Measurements from ENCODE around the gene CTXND1. TPM values are rescaled to one million over a fixed set of nuclear protein-coding genes. Genes with fewer than 3 reads are reported as not detected.

Gene CTXND1
- total RNA-seq, 2 donors from 2014 or later: 0.04 TPM; not detected in 1

GRCh38 chr15:80155001-80155377 lies 97.0 kb downstream of the CTXND1 start:
- Histone ChIP-seq H3K4me1 (ENCODE audit: control insufficient read depth, insufficient read depth, low read length) (peaks cover 10% of the 10 kb centered on the region), H3K9ac (ENCODE audit: extremely low read depth, low read length, poor library complexity, severe bottlenecking) (no peak overlapping the region), H3K36me3 (ENCODE audit: control insufficient read depth, insufficient read depth, low read length) (no peaks in the 10 kb centered on the region), H3K27ac (ENCODE audit: low read depth, low read length) (no peak overlapping the region), H3K4me3 (ENCODE audit: low read length) (no peak overlapping the region), H3K27me3 (ENCODE audit: control insufficient read depth, insufficient read depth, low read length, poor library complexity, severe bottlenecking) (peaks cover 22% of the 10 kb centered on the region), H3K9me3 (ENCODE audit: control insufficient read depth, low read length) (no peaks in the 10 kb centered on the region)
- H3K27ac Mint-ChIP-seq: no peak overlapping the region
- H3K9me3 Mint-ChIP-seq: no peaks in the 10 kb centered on the region
- H3K4me1 Mint-ChIP-seq: peaks cover 9% of the 10 kb centered on the region
- TF ChIP-seq CTCF (conservative IDR thresholded peaks at IDR 0.05): no peak
- WGBS, 2 experiments (ENCODE audit: insufficient coverage in 1 of 2, insufficient read length in 1 of 2): 92 to 95% methylated on average over 3 to 4 of the region's 5 CpGs
- H3K36me3 Mint-ChIP-seq (ENCODE audit: low read depth): no peaks in the 10 kb centered on the region
- no peak for DNase-seq
- H3K4me3 Mint-ChIP-seq: no peak overlapping the region
- H3K27me3 Mint-ChIP-seq (ENCODE audit: insufficient read depth): peaks cover 22% of the 10 kb centered on the region

- peaks cover 28% of the 10 kb centered on the region for H3K27me3 Mint-ChIP-seq (ENCODE audit: insufficient read depth)
- Histone ChIP-seq H3K36me3 (ENCODE audit: control insufficient read depth, insufficient read depth, low read length) (no peaks in the 10 kb centered on the region), H3K4me3 (ENCODE audit: low read length) (no peak overlapping the region), H3K9ac (ENCODE audit: extremely low read depth, low read length, poor library complexity, severe bottlenecking) (no peak overlapping the region), H3K27ac (ENCODE audit: low read depth, low read length) (no peak overlapping the region), H3K27me3 (ENCODE audit: control insufficient read depth, insufficient read depth, low read length, poor library complexity, severe bottlenecking) (peaks cover 22% of the 10 kb centered on the region), H3K9me3 (ENCODE audit: control insufficient read depth, low read length) (no peaks in the 10 kb centered on the region), H3K4me1 (ENCODE audit: control insufficient read depth, insufficient read depth, low read length) (peaks cover 10% of the 10 kb centered on the region)
- DNase-seq: no peak
- no peaks in the 10 kb centered on the region for H3K9me3 Mint-ChIP-seq
- H3K36me3 Mint-ChIP-seq (ENCODE audit: low read depth): no peaks in the 10 kb centered on the region
- WGBS, 2 experiments (ENCODE audit: insufficient coverage in 1 of 2, insufficient read length in 1 of 2): 87 to 92% methylated on average over 5 to 6 of the region's 6 CpGs
- H3K4me3 Mint-ChIP-seq: no peak overlapping the region
- H3K27ac Mint-ChIP-seq: no peak overlapping the region
- TF ChIP-seq CTCF (conservative IDR thresholded peaks at IDR 0.05): no peak
- peaks cover 9% of the 10 kb centered on the region for H3K4me1 Mint-ChIP-seq
Observed at GRCh38 chr15:80154336-80154735, 97.7 kb downstream of the CTXND1 start.

- H3K4me3 ChIP-seq (ENCODE audit: low read length): peak overlapping the region; percentile 91
- H3K36me3 ChIP-seq (ENCODE audit: control insufficient read depth, insufficient read depth, low read length): no peaks in the 10 kb centered on the region
- H3K27me3 ChIP-seq (ENCODE audit: control insufficient read depth, insufficient read depth, low read length, poor library complexity, severe bottlenecking): peaks cover 22% of the 10 kb centered on the region
- H3K9me3 Mint-ChIP-seq: no peaks in the 10 kb centered on the region
- H3K4me3 Mint-ChIP-seq: peak overlapping the region; percentile 79
- peaks cover 9% of the 10 kb centered on the region for H3K4me1 Mint-ChIP-seq
- no peak overlapping the region for H3K27ac Mint-ChIP-seq
- DNase-seq: no peak
- TF ChIP-seq CTCF (conservative IDR thresholded peaks at IDR 0.05): no peak
- peaks cover 29% of the 10 kb centered on the region for H3K27me3 Mint-ChIP-seq (ENCODE audit: insufficient read depth)
- WGBS, 2 experiments (ENCODE audit: insufficient coverage in 1 of 2, insufficient read length in 1 of 2): 91 to 92% methylated on average over 2 to 4 of the region's 4 CpGs
- H3K9me3 ChIP-seq (ENCODE audit: control insufficient read depth, low read length): no peaks in the 10 kb centered on the region
- H3K27ac ChIP-seq (ENCODE audit: low read depth, low read length): no peak overlapping the region
- H3K4me1 ChIP-seq (ENCODE audit: control insufficient read depth, insufficient read depth, low read length): peaks cover 10% of the 10 kb centered on the region
- H3K9ac ChIP-seq (ENCODE audit: extremely low read depth, low read length, poor library complexity, severe bottlenecking): no peak overlapping the region
- H3K36me3 Mint-ChIP-seq (ENCODE audit: low read depth): no peaks in the 10 kb centered on the region
Observed at GRCh38 chr15:80153900-80154299, 98.1 kb downstream of the CTXND1 start.

All from endodermal cell (in vitro differentiated cells).